GM12878 (cell line): ENCODE results near the gene NT5E. TPM values are rescaled to one million over a fixed set of nuclear protein-coding genes. Genes with fewer than 3 reads are reported as not detected.

Source experiments
- DPF2 ChIP-seq: fragments of 450-650 bp; IDR thresholded peaks from 2 replicates; pipeline ENCODE4 v1.6.1; 2017; ENCODE audit warnings: mild to moderate bottlenecking
- HDAC6 ChIP-seq: fragments of 200-600 bp; sonication (generic); IDR thresholded peaks from one replicate; pipeline ENCODE4 v1.8.0; 2017; ENCODE audit warnings: antibody characterized with exemption; ENCODE audit not compliant: unreplicated experiment
- MTA2 ChIP-seq: fragments of 450-650 bp; IDR thresholded peaks from 2 replicates; pipeline ENCODE4 v1.6.1; 2016; ENCODE audit warnings: low read depth, mild to moderate bottlenecking, moderate library complexity
- MTA3 ChIP-seq: IDR thresholded peaks from 2 replicates; pipeline ENCODE4 v1.6.1; 2012; ENCODE audit warnings: low read length, inconsistent platforms, borderline replicate concordance
- NR2C1 ChIP-seq: fragments of 450-650 bp; IDR thresholded peaks from 2 replicates; pipeline ENCODE4 v1.6.1; 2017; ENCODE audit warnings: antibody characterized with exemption, mild to moderate bottlenecking, moderate library complexity
- SIN3A ChIP-seq: IDR thresholded peaks from 2 replicates; pipeline ENCODE4 v1.6.1; 2012; ENCODE audit warnings: low read depth, low read length, improper control_type of control experiment
- SMC3 ChIP-seq: IDR thresholded peaks from 2 replicates; pipeline ENCODE4 v1.6.1; 2011; ENCODE audit warnings: low read length, improper control_type of control experiment, borderline replicate concordance
- SPI1 ChIP-seq: IDR thresholded peaks from 2 replicates; pipeline ENCODE4 v1.6.1; 2011; ENCODE audit warnings: low read depth, mild to moderate bottlenecking, low read length, moderate library complexity, borderline replicate concordance; ENCODE audit not compliant: insufficient read depth
- ZBTB40 ChIP-seq: fragments of 450-650 bp; IDR thresholded peaks from 2 replicates; pipeline ENCODE4 v1.6.1; 2016; ENCODE audit warnings: mild to moderate bottlenecking, moderate library complexity, borderline replicate concordance
- ZNF24 ChIP-seq: fragments of 450-650 bp; IDR thresholded peaks from 2 replicates; pipeline ENCODE4 v1.6.1; 2017; ENCODE audit warnings: antibody characterized with exemption, mild to moderate bottlenecking
- ZNF384 ChIP-seq: IDR thresholded peaks from 2 replicates; pipeline ENCODE4 v1.6.1; 2012; ENCODE audit warnings: low read depth, mild to moderate bottlenecking, low read length, improper control_type of control experiment, borderline replicate concordance
- polyA plus RNA-seq, 11 experiments: library from polyadenylated mRNA; depleted of rRNA in 4 of 11; unstranded in 6 of 11; stranded (reverse) in 5 of 11; fragments of >200 nt; fragmentation: Nextera tagmentation in 4 of 11; fragmentation: Illumina TruSeq in 1 of 11; extraction: Ambion mirVana in 4 of 11; extraction: Trizol in 1 of 11; gene quantifications; 1 replicate in 1 of 11; 2 replicates in 10 of 11; pipeline versions ENCODE4 v1.2.1 to v1.2.3, GENCODE V29; 2011 to 2016; ENCODE audit warnings: inconsistent platforms in 2 of 11, missing spikeins in 2 of 11, low read depth in 1 of 11
- total RNA-seq, 4 experiments: library from RNA; depleted of rRNA in 3 of 4; stranded (reverse); fragments of >200 nt in 3 of 4; fragmentation: Illumina TruSeq in 1 of 4; extraction: Trizol in 1 of 4; gene quantifications; 2 replicates each; pipeline versions ENCODE4 v1.2.1 to v1.2.3, GENCODE V29; 2013 to 2021

The NT5E gene
- total and polyA plus RNA-seq, 10 of the 15 experiments (the other 5 are each of a cell fraction or from before 2014, with no cell fraction given) = 1.9 to 9.7 (median 7.3) TPM

GRCh38 chr6:85421972-85422371 lies 27.9 kb upstream of the NT5E start (continued):
- TF ChIP-seq SPI1 (no peak), SIN3A (no peak), ZBTB40 (no peak), ZNF24 (no peak), HDAC6 (no peak), SMC3 (no peak), MTA2 (no peak), NR2C1 (no peak), ZNF384 (no peak), DPF2 (no peak), MTA3 (no peak)
